ENCODE data around the gene IKBKE. TPM values are rescaled to one million over a fixed set of nuclear protein-coding genes. Genes with fewer than 3 reads are reported as not detected.

The IKBKE gene
- total RNA-seq, 4 donors from 2014 or later = 1.4 to 2.5 (median 2.3) TPM

GRCh38 chr1:206477110-206477509 is 6.8 kb downstream of the IKBKE start:
- H3K4me1 ChIP-seq = peaks cover 0 to 8% (median 2%) of the 10 kb centered on the region in 4 donors
- H3K9me3 ChIP-seq = no peaks in the 10 kb centered on the region
- no peak overlapping the region for H3K4me3 ChIP-seq
- H3K27ac ChIP-seq (replicated peaks in 1 of 4) = no peak overlapping the region
- TF ChIP-seq POLR2A (IDR thresholded peaks at IDR 0.05; ENCODE audit: low read depth) (no peak), EP300 (IDR thresholded peaks at IDR 0.05) (no peak), CTCF (IDR thresholded peaks at IDR 0.05) (no peak), POLR2AphosphoS5 (IDR thresholded peaks at IDR 0.05) (no peak)
- no peaks in the 10 kb centered on the region for H3K27me3 ChIP-seq
- WGBS = 85% methylated on average over 5 of the region's 5 CpGs
- intact Hi-C loops (cut with DNase I) = no loop called here
- H3K36me3 ChIP-seq = peaks cover 0 to 40% (median 9%) of the 10 kb centered on the region in 4 donors
- DNase-seq (ENCODE audit: extremely low spot score) = no peak

- H3K27me3 ChIP-seq = no peaks in the 10 kb centered on the region
- no peak for DNase-seq (ENCODE audit: extremely low spot score)
- H3K36me3 ChIP-seq = peaks cover 0 to 40% (median 9%) of the 10 kb centered on the region in 4 donors
- H3K4me1 ChIP-seq = peaks cover 0 to 4% (median 1%) of the 10 kb centered on the region in 4 donors
- no peak overlapping the region for H3K27ac ChIP-seq (replicated peaks in 1 of 4)
- no peaks in the 10 kb centered on the region for H3K9me3 ChIP-seq
- WGBS = 85% methylated on average over 19 of the region's 21 CpGs
- no peak overlapping the region for H3K4me3 ChIP-seq
- intact Hi-C loops (cut with DNase I) = no loop called here
- TF ChIP-seq EP300 (IDR thresholded peaks at IDR 0.05) (no peak), POLR2A (IDR thresholded peaks at IDR 0.05; ENCODE audit: low read depth) (no peak), CTCF (IDR thresholded peaks at IDR 0.05) (no peak), POLR2AphosphoS5 (IDR thresholded peaks at IDR 0.05) (no peak)
These were observed 7.5 kb downstream of the IKBKE start for GRCh38 chr1:206477581-206478380.

GRCh38 chr1:206478746-206479145 is 8.5 kb downstream of the IKBKE start:
- no peak for DNase-seq (ENCODE audit: extremely low spot score)
- Histone ChIP-seq H3K4me3 (no peak overlapping the region), H3K27ac (replicated peaks in 1 of 4) (no peak overlapping the region), H3K27me3 (no peaks in the 10 kb centered on the region), H3K4me1 (peaks cover 0 to 4% (median 1%) of the 10 kb centered on the region in 4 donors), H3K36me3 (peaks cover 0 to 40% (median 9%) of the 10 kb centered on the region in 4 donors), H3K9me3 (no peaks in the 10 kb centered on the region)
- WGBS = 89% methylated on average over 11 of the region's 11 CpGs
- TF ChIP-seq CTCF (IDR thresholded peaks at IDR 0.05) = no peak
- TF ChIP-seq POLR2A (IDR thresholded peaks at IDR 0.05; ENCODE audit: low read depth) = no peak
- TF ChIP-seq EP300 (IDR thresholded peaks at IDR 0.05) = no peak
- no peak for TF ChIP-seq POLR2AphosphoS5 (IDR thresholded peaks at IDR 0.05)
- intact Hi-C loops (cut with DNase I) = no loop called here

- no peaks in the 10 kb centered on the region for H3K27me3 ChIP-seq
- 81% methylated on average over 14 of the region's 14 CpGs for WGBS
- intact Hi-C loops (cut with DNase I) = no loop called here
- no peak for DNase-seq (ENCODE audit: extremely low spot score)
- TF ChIP-seq EP300 (IDR thresholded peaks at IDR 0.05) = no peak
- TF ChIP-seq CTCF (IDR thresholded peaks at IDR 0.05) = peak; percentile 77 to 83 (median 77)
- no peak for TF ChIP-seq POLR2A (IDR thresholded peaks at IDR 0.05; ENCODE audit: low read depth)
- TF ChIP-seq POLR2AphosphoS5 (IDR thresholded peaks at IDR 0.05) = no peak
- H3K36me3 ChIP-seq = peaks cover 0 to 38% (median 9%) of the 10 kb centered on the region in 4 donors
- no peak overlapping the region for H3K4me3 ChIP-seq
- H3K27ac ChIP-seq (replicated peaks in 1 of 4) = no peak overlapping the region
- H3K9me3 ChIP-seq = no peaks in the 10 kb centered on the region
- H3K4me1 ChIP-seq = peaks cover 0 to 4% (median 1%) of the 10 kb centered on the region in 4 donors
These were observed 9.2 kb downstream of the IKBKE start for GRCh38 chr1:206479183-206480125.

All from esophagus muscularis mucosa (tissue), 4 donors.